KOPT-K1 (cell line): ENCODE measurements around the gene SHH.

Source experiments
- H3K27ac ChIP-seq: fragments of 200-600 bp; sonication (generic); 2 replicates; pipeline ENCODE4 v1.5.1; 2016; ENCODE audit warnings: antibody characterized with exemption, mild to moderate bottlenecking, low read depth, low read length; ENCODE audit not compliant: poor library complexity, severe bottlenecking
- H3K36me3 ChIP-seq: fragments of 200-600 bp; sonication (generic); 2 replicates; pipeline ENCODE4 v1.5.1; 2017; ENCODE audit warnings: antibody characterized with exemption, mild to moderate bottlenecking, low read length, moderate library complexity; ENCODE audit not compliant: insufficient read depth
- H3K9me3 ChIP-seq: fragments of 200-600 bp; sonication (generic); 2 replicates; pipeline ENCODE4 v1.5.1; 2017; ENCODE audit warnings: antibody characterized with exemption, low read length, mild to moderate bottlenecking; ENCODE audit not compliant: insufficient read depth, poor library complexity, severe bottlenecking

SHH gene

DNA sequence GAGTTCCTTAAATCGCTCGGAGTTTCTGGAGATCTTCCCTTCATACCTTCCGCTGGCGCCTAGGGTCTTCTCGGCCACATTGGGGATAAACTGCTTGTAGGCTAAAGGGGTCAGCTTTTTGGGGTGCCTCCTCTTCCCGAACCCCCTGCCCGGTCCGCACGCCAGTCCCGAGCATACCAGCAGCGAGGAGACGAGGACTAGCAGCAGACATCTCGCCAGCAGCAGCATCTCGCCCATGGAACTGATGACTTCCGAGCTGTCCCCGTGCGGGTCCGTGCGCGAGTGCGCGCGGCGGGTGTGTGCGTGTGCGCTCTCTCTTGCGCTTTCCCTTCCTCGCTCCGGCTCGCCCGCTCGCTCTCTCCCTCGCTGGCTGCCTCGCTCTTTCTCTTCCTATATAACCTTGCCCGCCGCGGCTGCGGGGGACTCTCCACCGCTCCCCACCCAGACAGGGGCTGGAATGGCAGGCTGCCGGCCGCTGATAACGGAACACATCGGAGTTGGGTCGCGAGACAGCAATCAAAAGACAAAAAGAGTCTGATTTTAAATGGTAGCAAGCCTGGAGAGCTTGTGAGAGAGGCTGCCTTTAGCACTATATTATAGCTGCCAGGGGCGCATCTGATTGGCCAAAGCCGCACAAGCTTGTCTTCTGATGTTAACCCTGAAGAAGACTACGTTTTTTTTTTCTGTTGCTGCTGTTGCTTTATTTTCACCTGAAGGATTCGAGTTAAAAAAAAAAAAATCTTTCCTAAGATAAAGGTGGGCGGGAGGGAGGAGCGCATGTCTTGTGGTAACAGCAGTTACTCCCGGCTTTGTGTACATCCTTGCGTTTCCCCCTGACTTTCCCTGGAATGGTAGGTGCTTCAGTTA, at the start of gene SHH:
SHH (minus strand) TSS at position 569 of the 867 bp plus-strand sequence; CDS start at position 228, 341 bp downstream.
- no peaks in the 10 kb centered on the region for H3K36me3 ChIP-seq
- H3K9me3 ChIP-seq = no peaks in the 10 kb centered on the region
- H3K27ac ChIP-seq = no peak within 1 kb of the TSS

DNA sequence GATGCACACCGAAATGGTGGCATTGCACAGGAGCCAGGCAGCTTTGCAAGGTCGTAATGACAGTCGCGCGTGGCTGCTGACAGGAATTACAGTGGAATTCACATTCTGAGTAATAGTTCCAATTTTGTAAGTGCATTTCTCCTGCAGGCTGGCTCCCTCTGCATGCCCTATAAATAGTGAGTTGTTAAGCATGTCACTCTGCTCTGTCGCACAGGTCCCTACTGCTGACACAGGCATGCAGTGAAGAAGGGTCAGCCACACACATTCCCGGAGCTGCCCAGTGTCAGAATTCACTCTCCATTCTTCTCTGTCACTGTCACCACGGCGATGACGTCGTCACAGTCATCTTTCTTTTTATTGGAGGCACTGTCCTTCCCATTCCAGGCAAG, 49.2 kb upstream of the SHH start:
- no peak overlapping the region for H3K27ac ChIP-seq
- H3K36me3 ChIP-seq = no peaks in the 10 kb centered on the region
- no peaks in the 10 kb centered on the region for H3K9me3 ChIP-seq

- no peak overlapping the region for H3K27ac ChIP-seq
- no peaks in the 10 kb centered on the region for H3K9me3 ChIP-seq
- H3K36me3 ChIP-seq = no peaks in the 10 kb centered on the region
Measured at GRCh38 chr7:155860840-155861479, 48.7 kb upstream of the SHH start.

GRCh38 chr7:155860461-155860839, 48.2 kb upstream of the SHH start:
- no peak overlapping the region for H3K27ac ChIP-seq
- no peaks in the 10 kb centered on the region for H3K36me3 ChIP-seq
- no peaks in the 10 kb centered on the region for H3K9me3 ChIP-seq

DNA sequence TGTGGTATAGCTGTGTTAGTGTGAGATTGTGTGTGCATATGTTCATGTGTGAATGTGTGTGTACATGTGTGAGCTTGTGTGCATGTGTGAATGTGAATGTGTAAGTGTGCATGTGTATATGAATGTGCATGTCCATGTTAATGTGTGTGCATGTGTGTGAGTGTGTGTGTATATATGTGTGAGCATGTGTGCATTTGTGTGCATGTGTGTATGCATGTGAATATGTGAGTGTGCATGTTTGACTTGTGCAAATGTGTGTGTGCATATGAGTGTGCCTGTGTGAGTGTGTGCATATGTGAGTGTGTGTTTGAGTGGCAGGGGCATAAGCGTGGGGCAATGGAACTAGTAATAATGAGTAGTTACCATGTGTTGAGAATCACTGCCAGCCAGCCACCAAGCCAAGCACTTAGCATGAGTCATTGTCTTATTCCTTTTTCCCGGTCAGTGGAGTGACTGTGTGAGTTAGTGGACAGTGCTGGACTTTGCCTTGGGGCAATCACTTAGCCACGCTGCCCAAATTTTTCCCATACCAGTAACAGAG, 46.3 kb upstream of the SHH start:
- Histone ChIP-seq H3K9me3 (no peaks in the 10 kb centered on the region), H3K36me3 (no peaks in the 10 kb centered on the region), H3K27ac (no peak overlapping the region)

- Histone ChIP-seq H3K9me3 (no peaks in the 10 kb centered on the region), H3K36me3 (no peaks in the 10 kb centered on the region), H3K27ac (no peak overlapping the region)
Measured at GRCh38 chr7:155857141-155857540, 44.9 kb upstream of the SHH start.

DNA sequence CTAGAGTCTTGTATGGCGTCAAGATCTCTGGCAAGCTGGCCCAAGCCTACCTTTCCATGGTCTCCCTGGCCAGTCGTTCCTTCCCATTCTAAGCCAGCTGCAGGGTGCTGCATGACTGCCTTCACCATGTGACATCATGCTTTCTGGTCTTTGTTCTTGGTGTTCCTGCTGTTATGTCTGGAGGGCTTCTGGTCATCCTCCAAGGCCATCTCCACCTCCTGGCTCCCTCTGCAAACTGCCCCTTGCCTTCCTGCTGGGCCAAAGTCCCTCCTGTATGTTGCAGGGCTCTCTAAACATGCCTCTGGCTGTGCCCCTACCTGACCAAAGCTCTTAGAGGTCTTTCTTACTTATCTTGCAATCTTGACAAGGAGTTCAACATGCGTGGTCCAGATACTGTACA, 44.4 kb upstream of the SHH start:
- H3K36me3 ChIP-seq = no peaks in the 10 kb centered on the region
- H3K9me3 ChIP-seq = no peaks in the 10 kb centered on the region
- H3K27ac ChIP-seq = no peak overlapping the region

- Histone ChIP-seq H3K36me3 (no peaks in the 10 kb centered on the region), H3K27ac (no peak overlapping the region), H3K9me3 (no peaks in the 10 kb centered on the region)
Measured at GRCh38 chr7:155852426-155853301, 40.4 kb upstream of the SHH start.

GRCh38 chr7:155851892-155852291, 39.6 kb upstream of the SHH start:
- H3K36me3 ChIP-seq = no peaks in the 10 kb centered on the region

DNA sequence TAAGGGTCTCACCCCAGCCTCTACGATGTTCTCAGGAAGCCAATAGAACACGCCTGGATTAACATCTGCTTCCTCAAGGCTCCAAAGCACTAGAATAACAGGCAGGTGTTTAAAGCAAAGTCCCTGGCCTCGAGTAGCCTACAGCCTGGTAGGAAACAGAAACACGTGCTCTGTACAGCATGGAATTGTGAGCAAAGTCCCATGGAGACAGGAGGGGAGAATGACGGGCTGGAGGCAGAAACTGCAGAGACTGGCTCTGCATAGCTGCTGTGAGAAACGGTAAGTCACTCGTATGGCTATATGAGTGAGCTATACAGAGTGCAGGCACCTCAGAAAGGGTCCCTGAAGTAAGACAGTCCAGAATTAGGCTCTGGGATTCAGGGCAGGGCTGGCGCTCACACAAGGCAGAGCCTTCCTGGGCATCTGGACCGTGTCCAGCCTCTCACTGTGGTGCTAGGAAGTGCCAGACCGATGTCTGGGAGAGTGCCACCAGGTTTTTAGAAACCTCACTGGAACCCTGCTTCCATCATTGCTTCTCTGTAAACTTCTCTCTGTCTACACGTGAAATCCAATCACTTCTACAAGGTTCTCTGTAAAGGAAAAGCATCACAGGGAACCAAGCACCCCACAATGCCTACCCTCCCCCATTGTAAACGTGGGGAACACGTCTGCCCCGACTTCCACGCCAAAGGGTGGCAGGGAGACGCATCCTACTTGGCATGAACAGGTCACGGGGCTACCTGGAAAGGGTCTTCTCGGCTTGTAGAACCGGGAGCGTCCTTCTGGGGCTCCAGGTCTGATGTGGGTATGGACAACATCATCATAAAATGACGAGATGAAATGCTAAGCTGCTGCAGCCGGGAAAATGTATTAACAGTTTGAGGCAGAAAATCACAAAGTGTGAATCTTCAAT, 38.8 kb upstream of the SHH start:
- H3K36me3 ChIP-seq = no peaks in the 10 kb centered on the region
- H3K9me3 ChIP-seq = no peaks in the 10 kb centered on the region
- H3K27ac ChIP-seq = no peak overlapping the region

More at GRCh38 chr7:155851892-155852291, 39.6 kb upstream of the SHH start:
- Histone ChIP-seq H3K27ac (no peak overlapping the region), H3K9me3 (no peaks in the 10 kb centered on the region)

DNA sequence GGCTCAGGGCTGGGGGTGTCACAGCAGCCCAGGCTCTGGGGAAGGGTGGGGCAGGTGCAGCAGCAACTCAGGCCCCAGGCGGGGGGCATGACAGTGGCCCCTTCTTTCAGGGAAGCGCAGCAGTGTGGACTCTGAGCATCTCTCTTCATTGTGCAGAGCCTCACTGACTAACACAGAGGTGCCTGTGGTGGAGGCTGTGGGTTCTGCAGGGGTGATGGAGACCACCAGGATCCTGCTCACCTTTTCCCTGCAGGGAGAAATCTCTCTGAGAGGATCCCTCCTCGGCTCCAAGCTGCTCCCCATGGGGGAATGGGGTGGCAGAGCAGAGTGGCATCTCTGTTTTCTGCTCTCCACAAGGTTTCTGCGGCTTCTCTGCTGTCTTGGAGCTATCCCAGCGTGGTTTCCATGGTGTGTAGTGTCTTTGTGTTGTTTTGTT, 37.8 kb upstream of the SHH start:
- H3K9me3 ChIP-seq = no peaks in the 10 kb centered on the region
- H3K36me3 ChIP-seq = no peaks in the 10 kb centered on the region
- no peak overlapping the region for H3K27ac ChIP-seq

DNA sequence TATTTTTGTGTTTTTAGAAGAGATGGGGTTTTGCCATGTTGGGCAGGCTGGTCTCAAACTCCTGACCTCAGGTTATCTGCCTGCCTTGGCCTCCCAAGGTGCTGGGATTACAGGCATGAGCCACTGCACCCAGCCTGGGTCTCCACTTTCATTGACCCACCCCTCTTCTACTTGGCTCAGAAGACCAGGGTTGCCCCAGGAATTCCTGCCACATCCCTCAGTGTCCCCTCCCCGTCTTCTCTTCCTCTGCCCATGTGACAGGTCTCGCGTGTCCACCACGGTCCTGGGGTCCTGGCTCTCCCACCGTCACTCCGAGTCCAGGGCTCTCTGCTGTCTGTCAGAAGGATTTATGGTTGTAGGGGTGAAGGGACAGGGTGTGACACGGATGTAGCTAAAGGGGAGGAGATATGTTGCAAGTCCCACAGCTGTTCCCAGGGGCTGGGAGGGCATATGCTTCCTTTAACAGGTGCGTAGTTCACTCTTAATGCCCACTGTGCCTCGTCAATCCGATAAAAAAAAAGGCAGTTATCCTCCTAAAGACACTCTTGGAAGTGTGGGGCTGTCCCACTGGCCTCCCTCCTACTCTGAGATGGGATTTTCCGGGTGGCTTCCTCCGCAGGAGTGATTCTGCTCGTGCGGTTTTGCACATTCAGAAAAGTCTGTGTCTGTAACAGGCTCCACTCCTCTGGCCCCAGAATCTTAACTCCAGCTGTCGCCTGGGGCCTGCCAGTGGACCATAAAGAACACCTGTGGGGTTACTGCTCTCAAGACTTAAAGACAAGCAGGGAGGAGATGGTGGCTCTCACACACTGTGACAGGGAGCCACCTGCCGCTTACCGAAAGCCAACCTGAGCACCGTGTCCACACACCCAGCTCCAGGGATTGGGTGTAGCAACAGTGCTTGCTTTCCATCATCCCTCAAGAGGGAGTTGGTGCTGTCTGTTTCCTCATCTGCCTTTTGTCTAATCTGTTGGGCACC, 36.7 kb upstream of the SHH start:
- H3K36me3 ChIP-seq = no peaks in the 10 kb centered on the region
- no peak overlapping the region for H3K27ac ChIP-seq
- H3K9me3 ChIP-seq = no peaks in the 10 kb centered on the region

GRCh38 chr7:155847821-155848435, 35.7 kb upstream of the SHH start:
- Histone ChIP-seq H3K9me3 (no peaks in the 10 kb centered on the region), H3K27ac (no peak overlapping the region), H3K36me3 (no peaks in the 10 kb centered on the region)
